LNCAP (cell line): ENCODE results near the gene PPIC.

ENCODE experiments used
- TF ChIP-seq, protein P1 (sequence below): fragments of 450-650 bp; IDR thresholded peaks from 2 replicates; pipeline ENCODE4 v1.5.1; 2017; ENCODE audit warnings: mild to moderate bottlenecking

The PPIC gene

DNA sequence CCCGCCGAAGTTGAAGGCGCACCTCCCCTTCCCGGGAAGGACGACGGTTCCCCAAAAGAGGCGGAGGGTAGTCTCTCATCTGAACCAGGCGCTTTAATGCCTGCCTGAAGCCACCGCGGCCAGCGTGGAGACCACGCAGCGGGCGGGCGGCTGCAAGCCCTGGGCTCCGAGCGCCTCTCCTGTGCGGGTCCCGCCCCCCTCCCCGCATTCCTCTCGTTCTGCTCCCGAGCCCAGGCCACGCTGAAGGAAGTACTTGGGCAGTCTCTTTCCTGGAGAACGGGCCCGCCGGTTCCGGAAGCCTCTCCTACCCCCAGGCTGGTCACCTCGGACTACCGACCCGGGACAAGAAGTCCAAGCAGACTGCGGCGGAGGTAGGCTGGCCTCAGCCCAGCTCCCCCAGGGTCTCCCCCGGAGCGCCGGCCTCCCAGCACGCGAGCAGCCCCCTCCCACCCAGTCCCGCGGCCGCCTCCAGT is 571 bp downstream of the PPIC start:
- TF ChIP-seq, protein P1, sequence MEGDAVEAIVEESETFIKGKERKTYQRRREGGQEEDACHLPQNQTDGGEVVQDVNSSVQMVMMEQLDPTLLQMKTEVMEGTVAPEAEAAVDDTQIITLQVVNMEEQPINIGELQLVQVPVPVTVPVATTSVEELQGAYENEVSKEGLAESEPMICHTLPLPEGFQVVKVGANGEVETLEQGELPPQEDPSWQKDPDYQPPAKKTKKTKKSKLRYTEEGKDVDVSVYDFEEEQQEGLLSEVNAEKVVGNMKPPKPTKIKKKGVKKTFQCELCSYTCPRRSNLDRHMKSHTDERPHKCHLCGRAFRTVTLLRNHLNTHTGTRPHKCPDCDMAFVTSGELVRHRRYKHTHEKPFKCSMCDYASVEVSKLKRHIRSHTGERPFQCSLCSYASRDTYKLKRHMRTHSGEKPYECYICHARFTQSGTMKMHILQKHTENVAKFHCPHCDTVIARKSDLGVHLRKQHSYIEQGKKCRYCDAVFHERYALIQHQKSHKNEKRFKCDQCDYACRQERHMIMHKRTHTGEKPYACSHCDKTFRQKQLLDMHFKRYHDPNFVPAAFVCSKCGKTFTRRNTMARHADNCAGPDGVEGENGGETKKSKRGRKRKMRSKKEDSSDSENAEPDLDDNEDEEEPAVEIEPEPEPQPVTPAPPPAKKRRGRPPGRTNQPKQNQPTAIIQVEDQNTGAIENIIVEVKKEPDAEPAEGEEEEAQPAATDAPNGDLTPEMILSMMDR = no peak

DNA sequence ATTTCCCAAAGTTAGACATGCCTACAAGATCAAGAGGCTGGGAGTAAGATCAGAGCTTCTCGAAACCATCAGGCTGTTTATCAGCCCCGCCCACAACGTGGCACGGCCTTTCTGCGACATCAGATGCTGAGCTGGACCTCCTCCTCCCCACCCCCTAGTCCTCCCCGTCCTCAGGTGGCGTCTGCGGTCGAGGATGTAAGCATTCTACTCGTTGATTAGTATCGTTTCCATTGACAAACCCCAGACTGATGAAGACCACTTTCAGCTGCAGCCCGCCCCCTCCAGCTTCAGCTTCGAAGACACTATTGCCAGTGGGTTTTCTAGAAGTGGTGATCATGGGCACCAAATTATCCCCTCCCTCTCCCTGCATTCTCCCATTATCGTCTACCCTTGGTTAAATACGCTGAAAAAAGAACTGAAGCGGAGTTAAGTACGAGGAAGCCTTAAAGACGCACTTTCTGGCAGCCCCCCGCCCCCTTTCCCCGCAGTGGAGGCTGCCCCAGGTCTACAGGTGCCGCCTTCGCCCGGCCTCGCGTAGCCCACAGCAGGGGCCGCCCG is 1.1 kb downstream of the PPIC start:
- TF ChIP-seq, protein P1 = no peak

DNA sequence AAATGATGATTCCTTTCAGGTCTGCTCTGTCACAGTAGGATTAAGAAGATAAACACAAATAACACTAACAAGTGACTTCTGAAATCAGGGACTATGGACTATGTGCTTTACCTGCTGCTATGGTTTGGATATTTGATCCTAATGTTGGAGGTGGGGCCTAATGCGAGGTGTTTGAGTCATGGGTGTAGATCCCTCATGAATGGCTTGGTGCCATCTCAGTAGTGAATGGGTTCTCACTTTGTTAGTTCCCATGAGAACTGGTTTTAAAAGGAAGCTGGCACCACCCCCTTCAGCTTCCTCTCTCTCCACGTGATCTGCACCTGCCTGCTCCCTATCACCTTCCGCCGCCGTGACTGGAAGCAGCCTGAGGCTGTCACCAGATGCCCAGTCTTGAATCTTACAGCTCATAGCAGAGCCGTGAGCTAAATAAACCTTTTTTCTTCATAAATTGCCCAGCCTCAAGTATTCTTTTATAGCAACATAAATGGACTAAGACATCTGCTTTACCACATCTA is 3.3 kb downstream of the PPIC start:
- TF ChIP-seq, protein P1 = no peak

DNA sequence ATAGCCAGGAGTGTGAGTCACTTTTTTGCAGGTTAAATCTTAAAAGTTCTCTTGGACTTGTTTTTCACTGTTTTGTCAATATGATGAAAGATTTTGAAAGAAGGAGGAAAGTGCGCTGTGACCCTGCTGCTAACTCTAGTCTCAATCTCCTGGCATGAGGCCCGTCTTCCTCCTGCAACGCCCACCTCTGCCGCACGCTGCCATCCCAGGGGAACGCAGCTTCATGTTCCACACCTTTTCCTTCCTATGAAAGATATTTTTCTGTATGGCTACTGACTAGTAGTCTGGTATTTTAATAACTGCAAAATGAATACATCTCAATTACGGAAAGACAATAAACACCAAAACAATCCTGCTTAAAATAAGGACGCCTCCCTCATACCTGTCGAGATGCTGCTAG is 8.3 kb downstream of the PPIC start:
- TF ChIP-seq, protein P1 = no peak

DNA sequence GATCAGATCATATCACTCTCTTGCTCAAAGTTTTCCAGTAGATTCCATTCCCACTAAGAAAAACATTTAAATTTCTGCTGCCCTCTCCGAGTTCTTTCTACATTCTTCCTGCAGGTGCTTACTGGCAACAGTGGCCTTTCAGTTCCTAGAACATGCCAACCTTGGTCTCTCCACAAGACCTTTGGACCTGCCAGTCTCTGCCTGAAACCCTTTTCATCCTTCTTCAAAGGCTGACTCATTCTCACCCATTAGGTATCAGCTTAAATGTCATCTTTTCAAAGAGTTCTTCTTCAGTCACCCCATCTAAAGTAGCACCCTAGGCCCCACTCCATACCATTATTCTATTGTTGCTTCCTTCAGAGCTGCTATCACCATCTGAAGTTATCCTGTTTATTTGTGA is 21.8 kb downstream of the PPIC start:
- TF ChIP-seq, protein P1 = no peak

DNA sequence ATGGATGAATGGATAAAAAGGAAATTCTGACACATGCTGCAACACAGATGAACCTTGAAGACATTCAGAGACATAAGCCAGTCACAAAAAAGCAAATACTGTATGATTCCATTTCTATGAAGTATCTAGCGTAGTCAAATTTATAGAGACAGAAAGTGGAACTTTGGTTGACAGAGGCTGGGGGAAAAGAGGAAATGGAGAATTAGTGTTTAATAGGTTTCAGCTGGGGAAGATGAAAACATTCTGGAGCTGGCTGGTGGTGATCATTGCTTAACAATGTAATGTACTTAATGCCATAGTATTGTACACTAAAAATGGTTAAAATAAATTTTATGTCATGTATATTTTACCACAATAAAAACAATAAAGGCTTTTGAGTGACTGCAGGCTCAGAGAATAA is 24.2 kb downstream of the PPIC start:
- TF ChIP-seq, protein P1 = no peak

DNA sequence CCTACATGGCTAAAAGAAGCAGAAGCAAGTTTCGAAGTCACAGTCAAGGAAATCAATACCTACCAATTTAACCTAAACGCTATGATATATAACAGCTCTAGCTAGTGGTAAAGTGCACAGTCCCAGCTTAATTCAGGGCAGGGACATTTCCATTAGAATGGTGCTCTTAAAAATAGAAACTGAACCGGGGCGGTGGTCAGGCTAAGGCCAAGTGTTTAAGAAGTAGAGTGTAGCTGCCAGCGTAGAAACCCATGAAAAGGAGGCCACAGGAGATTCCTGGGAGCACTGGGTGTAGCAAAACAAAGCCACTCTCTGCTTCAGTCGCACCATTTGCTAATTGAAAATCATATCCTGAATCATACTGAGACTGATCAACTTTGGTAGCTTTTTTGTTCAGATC is 28.8 kb downstream of the PPIC start:
- TF ChIP-seq, protein P1 = no peak

DNA sequence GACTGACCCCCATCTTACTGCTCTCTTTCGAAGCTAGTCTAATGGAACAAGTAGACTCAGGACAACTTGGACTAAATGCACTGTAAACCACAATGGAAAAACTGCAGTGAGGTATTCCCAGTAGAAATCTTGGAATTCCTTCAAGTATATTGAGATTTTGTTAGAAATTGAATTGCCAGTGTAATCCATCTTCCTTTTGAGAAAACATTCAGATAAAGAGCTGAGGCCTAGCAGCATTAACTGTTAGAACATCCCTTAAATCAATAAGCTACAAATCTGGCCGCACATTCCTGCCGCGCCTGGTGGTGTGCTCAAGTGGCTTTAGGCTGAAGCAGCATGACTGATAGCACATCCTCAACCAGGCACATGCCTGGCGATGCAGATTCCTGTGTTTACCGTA is 29.3 kb downstream of the PPIC start:
- TF ChIP-seq, protein P1 = no peak
